ENCODE measurements around the gene SAMD4B.
"Not testable (repeated sequence)": the region's sequence is repeated elsewhere in the genome, so short reads cannot be mapped to it uniquely, and the experiment has no call there.

Gene SAMD4B

GRCh38 chr19:39341719-39342604 lies at the start of gene SAMD4B:
Gene SAMD4B, plus strand, starts transcription at chr19:39342421. Its CDS starts 14,473 bp downstream, at chr19:39356894.
- DNase-seq (ENCODE audit: low spot score) = peak; percentile 98

GRCh38 chr19:39293394-39293793 lies 48.8 kb upstream of the SAMD4B start:
- no peak for DNase-seq (ENCODE audit: low spot score)

GRCh38 chr19:39296055-39296645 lies 46.1 kb upstream of the SAMD4B start, which contains the start of gene IFNL1:
Gene IFNL1, plus strand, starts transcription at chr19:39296407. Its CDS starts 15 bp downstream, at chr19:39296422.
- no peak for DNase-seq (ENCODE audit: low spot score)

- no peak for DNase-seq (ENCODE audit: low spot score)
Measured at GRCh38 chr19:39296906-39297305, 45.3 kb upstream of the SAMD4B start.

GRCh38 chr19:39297931-39298634 lies 44.1 kb upstream of the SAMD4B start:
- no peak for DNase-seq (ENCODE audit: low spot score)

- DNase-seq (ENCODE audit: low spot score) = no peak
Measured at GRCh38 chr19:39299404-39299803, 42.8 kb upstream of the SAMD4B start.

GRCh38 chr19:39299832-39300231 lies 42.4 kb upstream of the SAMD4B start:
- DNase-seq (ENCODE audit: low spot score) = no peak

GRCh38 chr19:39301021-39301420 lies 41.2 kb upstream of the SAMD4B start:
- no peak for DNase-seq (ENCODE audit: low spot score)

- DNase-seq (ENCODE audit: low spot score) = no peak
Measured at GRCh38 chr19:39301562-39301961, 40.7 kb upstream of the SAMD4B start.

- peak; percentile 97 for DNase-seq (ENCODE audit: low spot score)
Measured at GRCh38 chr19:39303373-39304184, 38.6 kb upstream of the SAMD4B start.

- no peak for DNase-seq (ENCODE audit: low spot score)
Measured at GRCh38 chr19:39304185-39304513, 38.1 kb upstream of the SAMD4B start.

- DNase-seq (ENCODE audit: low spot score) = no peak
Measured at GRCh38 chr19:39304701-39305571, 37.3 kb upstream of the SAMD4B start.

GRCh38 chr19:39306075-39306474 lies 36.1 kb upstream of the SAMD4B start:
- no peak for DNase-seq (ENCODE audit: low spot score)

- peak; percentile 91 for DNase-seq (ENCODE audit: low spot score)
Measured at GRCh38 chr19:39307046-39307821, 35.0 kb upstream of the SAMD4B start.

GRCh38 chr19:39307822-39308530 lies 34.2 kb upstream of the SAMD4B start:
- no peak for DNase-seq (ENCODE audit: low spot score)

GRCh38 chr19:39308531-39309304 lies 33.5 kb upstream of the SAMD4B start:
- no peak for DNase-seq (ENCODE audit: low spot score)

- DNase-seq (ENCODE audit: low spot score) = not testable (repeated sequence)
Measured at GRCh38 chr19:39309305-39309670, 32.9 kb upstream of the SAMD4B start.

GRCh38 chr19:39310558-39311311 lies 31.5 kb upstream of the SAMD4B start:
- no peak for DNase-seq (ENCODE audit: low spot score)
